NCI-H2081 (cell line): ENCODE data around the gene NLRC5.

Experiments used
- DNase-seq, 2 experiments: peaks; one replicate each; lab custom pipeline; 2025; lab: John Stamatoyannopoulos, UW

Gene NLRC5

DNA sequence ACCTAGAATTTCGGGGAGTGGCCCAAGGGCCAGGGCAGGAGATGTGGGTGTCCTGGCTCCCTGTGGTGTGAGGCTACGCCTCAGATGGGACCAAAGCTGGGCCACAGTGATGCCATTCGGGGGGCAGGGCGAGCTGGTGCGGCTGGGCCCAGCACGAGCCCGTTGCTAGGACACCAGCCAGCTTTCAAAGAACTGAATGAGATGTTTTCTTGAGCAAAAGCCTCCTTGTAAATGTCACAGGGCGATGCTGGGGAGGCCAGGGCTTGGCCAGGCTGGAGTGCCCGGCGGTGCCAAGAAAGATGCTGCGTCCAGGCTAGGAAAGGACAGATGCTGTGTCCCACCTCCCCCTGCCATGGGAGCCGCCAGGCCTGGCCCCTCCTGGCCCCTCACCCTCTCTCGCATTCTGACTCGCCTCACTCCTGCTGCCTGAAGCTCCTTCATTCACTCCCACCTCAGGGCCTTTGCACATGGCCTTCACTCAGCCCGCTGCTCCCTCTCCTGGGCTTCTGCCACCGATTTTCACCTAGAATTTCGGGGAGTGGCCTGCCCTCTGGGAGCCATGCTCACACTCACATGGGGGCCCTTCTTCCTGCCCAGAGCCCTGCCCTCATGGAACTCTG is 142.1 kb downstream of the NLRC5 start:
- DNase-seq = no peak

DNA sequence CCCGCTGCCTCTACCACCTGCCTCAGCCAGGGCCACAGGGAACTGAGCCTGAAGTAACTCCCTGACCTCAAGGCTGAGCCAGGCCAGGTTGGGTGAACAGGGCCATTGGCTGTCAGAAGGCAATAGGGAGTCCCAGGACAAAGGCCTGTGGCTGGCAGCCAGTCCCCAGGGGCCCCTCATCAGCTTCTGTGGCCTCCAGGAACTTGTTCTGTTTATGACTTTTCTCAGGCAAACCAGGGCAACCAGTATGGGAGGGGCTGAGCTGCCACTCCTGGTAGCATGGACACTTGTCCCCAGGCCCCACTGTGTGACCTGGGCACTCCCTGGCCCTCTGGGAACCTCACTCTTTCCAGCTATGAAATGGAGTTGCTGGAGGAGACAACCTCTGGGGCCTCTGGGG is 143.1 kb downstream of the NLRC5 start:
- DNase-seq = no peak

DNA sequence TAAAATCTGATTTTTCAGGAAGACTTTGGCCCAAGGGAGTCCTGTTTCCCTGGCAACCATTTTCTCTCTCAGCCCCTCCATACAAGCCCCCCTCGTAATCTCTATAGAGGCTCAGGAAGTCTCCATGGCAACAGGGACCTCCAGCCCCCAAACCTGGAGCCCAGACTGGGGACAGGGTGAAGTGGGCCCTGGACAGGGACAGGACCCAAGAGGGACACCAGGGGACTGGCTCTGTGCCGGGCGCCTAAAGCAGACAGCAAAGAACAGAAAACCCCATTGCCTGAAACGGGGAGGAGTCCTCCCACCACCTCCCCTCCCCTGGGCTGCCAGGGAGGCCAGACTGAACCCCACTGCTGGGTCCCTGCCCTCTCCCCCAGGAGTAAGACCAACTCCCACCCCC is 143.7 kb downstream of the NLRC5 start:
- DNase-seq = no peak
